Body of pancreas (tissue), 4 donors: ENCODE results near the gene ROBO1. TPM values are rescaled to one million over a fixed set of nuclear protein-coding genes. Genes with fewer than 3 reads are reported as not detected.

Source experiments
- ATAC-seq: fragments of 150-250 bp; one replicate; pipeline ENCODE4 v1.9.1; 2016
- DNase-seq, 4 donors: peaks; one replicate each; pipeline ENCODE4 v3.0.0-alpha.2; 2019
- H3K27ac ChIP-seq, 4 donors: fragments of 200-600 bp; sonication (generic); 1 replicate in 3 of 4; 2 replicates in 1 of 4; pipeline versions ENCODE4 v1.5.1 to v1.6.1; 2016 to 2019; ENCODE audit warnings: mild to moderate bottlenecking in 1 of 4, mixed read lengths in 1 of 4, moderate library complexity in 1 of 4
- H3K27me3 ChIP-seq, 2 donors: fragments of 200-600 bp; sonication (generic); one replicate each; pipeline ENCODE4 v1.6.0; 2016; ENCODE audit warnings: mild to moderate bottlenecking in 1 of 2
- H3K36me3 ChIP-seq, 2 donors: fragments of 200-600 bp; sonication (generic); replicated peaks in 1 of 2; 2 replicates each; pipeline ENCODE4 v1.5.1; 2016; ENCODE audit warnings: low read depth in 2 of 2; ENCODE audit not compliant: insufficient read depth in 1 of 2
- H3K4me1 ChIP-seq: fragments of 200-600 bp; sonication (generic); one replicate; pipeline ENCODE4 v1.6.0; 2016
- H3K4me3 ChIP-seq, 2 donors: fragments of 200-600 bp; sonication (generic); 1 replicate in 1 of 2; 2 replicates in 1 of 2; pipeline ENCODE4 v1.5.1; 2016 to 2019
- H3K9me3 ChIP-seq, 3 donors: fragments of 200-600 bp; sonication (generic); 1 replicate in 2 of 3; 2 replicates in 1 of 3; pipeline ENCODE4 v1.5.1; 2016
- CTCF ChIP-seq, 7 experiments: fragments of 450-650 bp in 4 of 7; fragments of 200-600 bp in 3 of 7; sonication (generic) in 3 of 7; IDR thresholded peaks; one replicate each; pipeline ENCODE4 v1.5.1; 2016 to 2019; ENCODE audit warnings: antibody characterized with exemption in 7 of 7
- POLR2A ChIP-seq, 3 donors: fragments of 450-650 bp; IDR thresholded peaks; one replicate each; pipeline ENCODE4 v1.6.1; 2016; ENCODE audit warnings: antibody characterized with exemption in 3 of 3, mild to moderate bottlenecking in 2 of 3
- WGBS, 2 donors: methylation state at CpG; one replicate each; pipeline ENCODE4 v1.1.5; 2017; 5-methylcytosine and 5-hydroxymethylcytosine counted together
- intact Hi-C: fragments of 100-400 bp; cut with DNase I; formaldehyde crosslinking; loops from one replicate; pipeline ENCODE4 v1.15.1; 2023
- total RNA-seq, 2 donors: library from RNA; depleted of rRNA; stranded (reverse); fragments of >200 nt; gene quantifications; one replicate each; pipeline ENCODE4 v1.1.0, GENCODE V29; 2016

Gene ROBO1
- total RNA-seq, 2 donors from 2014 or later = 3.9 to 9.9 TPM

GRCh38 chr3:78738833-78739232 lies 1029.0 kb downstream of the ROBO1 start:
- TF ChIP-seq POLR2A (IDR thresholded peaks at IDR 0.05) (no peak), CTCF (IDR thresholded peaks at IDR 0.05) (no peak)
- H3K36me3 ChIP-seq = no peaks in the 10 kb centered on the region
- DNase-seq (no peak), ATAC-seq (no peak)
- H3K9me3 ChIP-seq = no peaks in the 10 kb centered on the region
- no peaks in the 10 kb centered on the region for H3K4me1 ChIP-seq
- no peaks in the 10 kb centered on the region for H3K27me3 ChIP-seq
- no peak overlapping the region for H3K27ac ChIP-seq
- intact Hi-C loops = no loop called here
- 67 to 78% methylated on average over 2 of the region's 2 CpGs for WGBS, 2 donors
- H3K4me3 ChIP-seq = no peak overlapping the region

GRCh38 chr3:78737988-78738387 lies 1029.8 kb downstream of the ROBO1 start:
- intact Hi-C loops = no loop called here
- Histone ChIP-seq H3K36me3 (no peaks in the 10 kb centered on the region), H3K27me3 (no peaks in the 10 kb centered on the region), H3K4me3 (no peak overlapping the region), H3K27ac (no peak overlapping the region), H3K4me1 (no peaks in the 10 kb centered on the region), H3K9me3 (no peaks in the 10 kb centered on the region)
- ATAC-seq = no peak
- TF ChIP-seq POLR2A (IDR thresholded peaks at IDR 0.05) (no peak), CTCF (IDR thresholded peaks at IDR 0.05) (no peak)
- no peak for DNase-seq
- WGBS, 2 donors = 68 to 72% methylated on average over 5 of the region's 5 CpGs

GRCh38 chr3:78736863-78737262 lies 1030.9 kb downstream of the ROBO1 start:
- intact Hi-C loops = no loop called here
- WGBS, 2 donors = 56 to 66% methylated on average over 2 of the region's 2 CpGs
- H3K4me1 ChIP-seq = no peaks in the 10 kb centered on the region
- H3K27ac ChIP-seq = no peak overlapping the region
- no peaks in the 10 kb centered on the region for H3K27me3 ChIP-seq
- no peaks in the 10 kb centered on the region for H3K9me3 ChIP-seq
- no peak overlapping the region for H3K4me3 ChIP-seq
- no peak for DNase-seq
- no peak for TF ChIP-seq POLR2A (IDR thresholded peaks at IDR 0.05)
- no peak for TF ChIP-seq CTCF (IDR thresholded peaks at IDR 0.05)
- no peak for ATAC-seq
- no peaks in the 10 kb centered on the region for H3K36me3 ChIP-seq

GRCh38 chr3:78734048-78734637 lies 1033.7 kb downstream of the ROBO1 start:
- ATAC-seq (no peak), DNase-seq (no peak)
- Histone ChIP-seq H3K27me3 (no peaks in the 10 kb centered on the region), H3K9me3 (no peaks in the 10 kb centered on the region), H3K27ac (no peak overlapping the region), H3K4me3 (no peak overlapping the region), H3K4me1 (no peaks in the 10 kb centered on the region), H3K36me3 (no peaks in the 10 kb centered on the region)
- intact Hi-C loops = no loop called here
- no peak for TF ChIP-seq POLR2A (IDR thresholded peaks at IDR 0.05)
- TF ChIP-seq CTCF (IDR thresholded peaks at IDR 0.05) = no peak
- 57 to 80% methylated on average over 3 of the region's 3 CpGs for WGBS, 2 donors

DNA sequence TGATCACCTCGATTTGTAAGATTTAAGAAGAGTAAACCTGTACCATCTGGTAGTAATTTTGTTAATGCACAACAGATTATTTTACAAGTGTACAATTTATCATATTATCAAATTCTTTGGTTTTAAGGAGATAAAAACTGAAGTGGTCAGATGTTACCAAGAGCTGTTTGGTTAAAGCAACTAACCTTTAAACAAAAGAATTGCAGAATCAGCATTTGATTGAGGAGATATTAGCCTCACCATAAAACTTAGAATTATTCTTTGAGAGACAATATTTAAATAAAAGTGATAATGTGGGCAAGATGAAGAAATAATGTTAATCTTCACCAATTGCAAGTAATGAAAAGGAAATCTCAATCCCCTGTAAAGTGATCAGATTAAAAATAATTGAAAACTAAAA lies 1034.9 kb downstream of the ROBO1 start:
- Histone ChIP-seq H3K27ac (no peak overlapping the region), H3K36me3 (no peaks in the 10 kb centered on the region), H3K27me3 (no peaks in the 10 kb centered on the region), H3K4me1 (no peaks in the 10 kb centered on the region), H3K4me3 (no peak overlapping the region), H3K9me3 (no peaks in the 10 kb centered on the region)
- 46 to 47% methylated on average over 1 of the region's 1 CpG for WGBS, 2 donors
- TF ChIP-seq POLR2A (IDR thresholded peaks at IDR 0.05) = no peak
- TF ChIP-seq CTCF (IDR thresholded peaks at IDR 0.05) = no peak
- DNase-seq (no peak), ATAC-seq (no peak)
- intact Hi-C loops = no loop called here
